HG03139 (cell line): Measurements from ENCODE around the gene MMGT1.
"Not testable (repeated sequence)": the region's sequence is repeated elsewhere in the genome, so short reads cannot be mapped to it uniquely, and the experiment has no call there.

Experiments
- ATAC-seq: cut with Tn5 transposase; IDR thresholded peaks from one replicate; pipeline ENCODE4 v1.9.1; 2021; ENCODE audit not compliant: unreplicated experiment

MMGT1 gene

DNA sequence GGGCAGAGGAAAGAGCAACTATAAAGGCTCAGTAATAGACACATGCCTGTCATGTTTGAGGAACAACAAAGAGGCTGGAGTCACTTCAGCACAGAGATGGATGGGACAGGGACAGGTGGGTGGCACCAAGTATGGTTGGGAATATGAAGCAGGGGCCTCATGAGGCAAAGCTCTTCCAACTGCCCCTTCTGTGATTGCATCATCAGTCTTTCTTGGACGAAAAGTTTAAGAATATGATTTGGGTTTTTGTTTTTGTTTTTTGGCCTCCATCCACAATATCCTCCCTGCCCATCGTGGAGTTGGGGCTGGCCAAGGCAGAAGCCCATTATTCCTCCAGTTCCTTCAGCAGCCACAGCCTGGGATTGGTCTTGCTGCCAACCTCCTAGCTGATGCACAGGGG is 45.9 kb downstream of the MMGT1 start:
- ATAC-seq = no peak

DNA sequence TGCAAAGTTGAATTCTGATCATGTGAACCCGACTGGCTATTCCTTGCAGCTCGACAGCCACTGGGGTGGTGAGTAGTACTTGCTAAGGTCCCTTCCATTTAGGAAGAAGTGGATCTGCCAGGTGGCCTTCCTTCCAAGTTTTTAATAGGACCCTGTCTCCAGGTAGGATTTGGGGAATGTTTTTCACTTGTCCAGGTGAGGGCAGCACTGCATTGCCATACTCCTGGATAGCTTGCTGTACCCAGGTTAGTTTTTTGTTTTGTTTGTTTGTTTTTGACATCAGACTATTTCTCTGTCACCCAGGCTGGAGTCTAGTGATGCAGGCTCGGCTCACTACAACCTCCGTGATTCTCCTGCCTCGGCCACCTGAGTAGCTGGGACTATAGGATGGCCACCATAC is 50.4 kb downstream of the MMGT1 start:
- no peak for ATAC-seq

DNA sequence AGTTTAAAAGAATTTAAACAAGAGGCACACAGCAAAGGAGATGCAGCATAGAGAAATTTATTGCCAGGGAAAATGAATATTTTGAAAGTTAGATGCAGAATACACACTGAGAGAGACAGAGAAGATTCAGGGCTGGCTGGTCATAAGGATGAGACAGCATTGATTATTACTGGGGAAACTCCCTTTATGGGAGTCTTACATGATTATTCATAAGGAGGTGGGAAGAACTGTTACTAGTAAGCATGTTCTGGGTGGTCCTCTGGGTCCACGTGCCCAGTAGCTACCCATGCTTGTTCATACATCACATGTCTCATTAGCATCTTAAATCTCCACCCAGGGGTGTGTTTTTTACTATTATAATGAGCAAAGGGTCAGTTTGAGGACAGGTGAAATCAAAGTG is 53.3 kb downstream of the MMGT1 start:
- not testable (repeated sequence) for ATAC-seq

DNA sequence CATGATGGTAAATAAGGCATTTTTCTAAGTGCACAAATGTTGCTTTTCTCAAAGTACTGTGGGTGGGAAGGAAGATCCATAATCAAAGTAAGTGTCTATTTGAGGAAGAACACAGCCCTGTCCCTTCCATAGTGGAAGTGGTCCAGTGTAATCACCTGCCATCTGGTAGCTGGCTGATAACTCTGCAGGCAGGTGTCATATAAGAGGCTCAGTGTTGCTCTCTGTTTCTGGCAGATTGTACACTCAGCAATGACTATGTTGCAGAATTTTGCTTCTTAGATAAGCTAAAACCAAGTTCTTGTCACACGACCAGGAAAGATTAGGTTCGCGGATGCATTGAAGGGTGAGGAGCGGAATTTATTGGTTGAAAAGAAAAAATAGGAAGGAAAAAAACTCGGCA is 59.4 kb downstream of the MMGT1 start:
- no peak for ATAC-seq
